SK-MEL-5 (cell line): Measurements from ENCODE around the gene LSM11. TPM values are rescaled to one million over a fixed set of nuclear protein-coding genes. Genes with fewer than 3 reads are reported as not detected.

ENCODE experiments used
- DNase-seq: peaks from one replicate; pipeline ENCODE4 v3.0.0-alpha.2; 2016; ENCODE audit warnings: low read depth, low spot score
- in situ Hi-C: cut with HindIII; loops from 2 replicates; pipeline ENCODE4 v1.10.0; 2016; ENCODE audit warnings: low sequenced_read_pairs, high pct_unique_total_duplicates, low pct_unique_long_range_greater_than_20kb
- total RNA-seq: library from RNA; depleted of rRNA; stranded (reverse); fragments of >200 nt; shearing (Covaris generic); gene quantifications from 2 replicates; pipeline ENCODE4 v1.2.3, GENCODE V29; 2014

Gene LSM11
- total RNA-seq, 1 experiment from 2014 or later: 2.2 TPM

- in situ Hi-C loops: no loop called here
- peak; percentile 97 for DNase-seq
These were observed 12.0 kb upstream of the LSM11 start, which contains the start of gene THG1L for GRCh38 chr5:157731272-157732129. TSS of gene THG1L (plus strand) at chr5:157731420. CDS start at chr5:157731441, 21 bp downstream.

GRCh38 chr5:157732130-157732514 is 11.4 kb upstream of the LSM11 start:
- DNase-seq: no peak
- in situ Hi-C loops: no loop called here

GRCh38 chr5:157732596-157733262 is 10.8 kb upstream of the LSM11 start:
- no peak for DNase-seq
- in situ Hi-C loops: no loop called here

- no peak for DNase-seq
- in situ Hi-C loops: no loop called here
These were observed 9.1 kb upstream of the LSM11 start for GRCh38 chr5:157734436-157734835.

GRCh38 chr5:157735991-157736390 is 7.5 kb upstream of the LSM11 start:
- in situ Hi-C loops: no loop called here
- DNase-seq: no peak

GRCh38 chr5:157739388-157740228 is 3.9 kb upstream of the LSM11 start:
- DNase-seq: no peak
- in situ Hi-C loops: no loop called here

GRCh38 chr5:157740229-157740610 is 3.3 kb upstream of the LSM11 start:
- in situ Hi-C loops: no loop called here
- peak; percentile 56 for DNase-seq

GRCh38 chr5:157741131-157741530 is 2.4 kb upstream of the LSM11 start:
- in situ Hi-C loops: no loop called here
- DNase-seq: no peak

- in situ Hi-C loops: no loop called here
- DNase-seq: no peak
These were observed 819 bp downstream of the LSM11 start for GRCh38 chr5:157744051-157745011.

- DNase-seq: no peak
- in situ Hi-C loops: no loop called here
These were observed 1.5 kb downstream of the LSM11 start for GRCh38 chr5:157745041-157745456.

- no peak for DNase-seq
- in situ Hi-C loops: no loop called here
These were observed 3.7 kb downstream of the LSM11 start for GRCh38 chr5:157747173-157747740.

- in situ Hi-C loops: no loop called here
These were observed 4.5 kb downstream of the LSM11 start for GRCh38 chr5:157747766-157748700.

GRCh38 chr5:157748760-157749461 is 5.4 kb downstream of the LSM11 start:
- DNase-seq: no peak
- in situ Hi-C loops: no loop called here

More at GRCh38 chr5:157747766-157748700, 4.5 kb downstream of the LSM11 start:
- no peak for DNase-seq

- DNase-seq: no peak
- in situ Hi-C loops: no loop called here
These were observed 5.9 kb downstream of the LSM11 start for GRCh38 chr5:157749462-157749799.

GRCh38 chr5:157750320-157750719 is 6.8 kb downstream of the LSM11 start:
- no peak for DNase-seq

More at GRCh38 chr5:157750320-157750719, 6.8 kb downstream of the LSM11 start:
- in situ Hi-C loops: no loop called here
